ENCODE results near the gene CABCOCO1.
"Not testable (repeated sequence)": the region's sequence is repeated elsewhere in the genome, so short reads cannot be mapped to it uniquely, and the experiment has no call there.

The CABCOCO1 gene

DNA sequence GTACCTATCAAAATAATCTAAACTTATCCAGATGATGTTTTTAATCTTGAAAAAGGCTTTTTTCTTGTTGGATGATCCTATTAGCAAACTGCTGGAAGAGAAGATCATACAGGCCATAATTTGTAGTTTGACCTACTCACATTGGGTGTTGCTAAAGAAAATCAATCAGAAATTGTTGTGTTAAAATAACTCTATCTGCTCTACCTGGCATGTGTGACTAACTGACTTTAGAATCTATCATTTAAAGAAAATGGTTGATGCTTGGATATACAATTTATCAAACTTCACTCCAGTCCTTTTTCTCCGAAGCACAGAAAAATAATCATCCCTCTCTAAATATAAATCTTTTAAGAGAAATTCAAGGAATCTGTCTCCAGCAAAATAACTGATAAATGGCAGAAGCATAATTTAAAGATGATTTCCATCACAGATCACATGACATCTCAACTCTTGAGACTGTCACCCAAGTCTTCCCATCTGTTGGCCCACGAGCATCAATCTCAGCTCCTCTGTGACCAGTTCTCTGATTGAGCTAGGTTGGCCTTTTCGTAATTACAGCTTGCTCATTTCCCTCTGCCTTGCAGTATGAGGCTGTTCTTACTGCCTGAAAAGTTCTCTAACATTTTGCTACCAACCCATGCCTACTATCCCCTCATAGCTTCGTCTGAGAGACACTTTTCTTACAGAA is 36.4 kb downstream of the CABCOCO1 start:
- no peaks in the 10 kb centered on the region for H3K36me3 ChIP-seq (ENCODE audit: control insufficient read depth, insufficient read depth, low read length)
- no peaks in the 10 kb centered on the region for H3K27me3 ChIP-seq (ENCODE audit: control insufficient read depth, insufficient read depth, low read length)
- peaks cover 2% of the 10 kb centered on the region for H3K4me1 ChIP-seq (ENCODE audit: control insufficient read depth, insufficient read depth, low read length)
- no peak overlapping the region for H3K4me3 ChIP-seq (ENCODE audit: low read length)
- no peak overlapping the region for H3K27ac ChIP-seq (ENCODE audit: low read depth, low read length)
- H3K9ac ChIP-seq (ENCODE audit: low read length): no peak overlapping the region

DNA sequence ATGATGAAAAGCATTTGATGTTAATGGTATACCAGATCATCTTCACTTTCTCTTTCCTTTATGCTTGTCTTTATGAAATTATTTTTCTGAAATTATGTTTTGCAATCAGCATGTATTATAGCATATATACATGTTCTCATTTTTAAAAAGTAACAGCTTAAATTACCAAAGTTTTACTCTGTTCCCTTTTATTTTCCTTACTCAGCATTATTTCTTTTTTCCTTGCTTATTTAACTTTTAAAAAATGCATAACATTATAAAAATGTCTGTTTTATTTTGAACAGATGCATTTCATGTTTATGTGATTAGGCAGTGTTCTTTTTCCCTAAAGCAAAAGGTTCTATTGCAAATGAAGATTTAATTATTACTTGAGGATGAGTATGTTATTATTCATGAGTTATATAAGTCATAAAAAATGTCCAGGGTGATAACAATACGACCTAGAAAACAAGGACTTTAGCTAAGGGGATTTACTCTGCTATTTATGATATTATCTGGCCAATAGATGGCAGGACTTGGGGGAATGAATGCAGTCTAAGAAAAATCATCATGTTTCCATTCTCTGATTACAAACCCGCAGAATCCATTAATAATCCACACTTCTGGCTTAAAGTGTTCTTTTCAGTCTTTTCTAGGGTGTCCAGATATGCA is 38.5 kb downstream of the CABCOCO1 start:
- Histone ChIP-seq H3K36me3 (ENCODE audit: control insufficient read depth, insufficient read depth, low read length) (no peaks in the 10 kb centered on the region), H3K4me1 (ENCODE audit: control insufficient read depth, insufficient read depth, low read length) (peaks cover 2% of the 10 kb centered on the region), H3K4me3 (ENCODE audit: low read length) (no peak overlapping the region), H3K27me3 (ENCODE audit: control insufficient read depth, insufficient read depth, low read length) (no peaks in the 10 kb centered on the region), H3K9ac (ENCODE audit: low read length) (no peak overlapping the region), H3K27ac (ENCODE audit: low read depth, low read length) (no peak overlapping the region)

- Histone ChIP-seq H3K4me1 (ENCODE audit: control insufficient read depth, insufficient read depth, low read length) (peaks cover 2% of the 10 kb centered on the region), H3K27ac (ENCODE audit: low read depth, low read length) (no peak overlapping the region), H3K36me3 (ENCODE audit: control insufficient read depth, insufficient read depth, low read length) (no peaks in the 10 kb centered on the region), H3K4me3 (ENCODE audit: low read length) (no peak overlapping the region), H3K27me3 (ENCODE audit: control insufficient read depth, insufficient read depth, low read length) (no peaks in the 10 kb centered on the region), H3K9ac (ENCODE audit: low read length) (no peak overlapping the region)
These were observed 39.0 kb downstream of the CABCOCO1 start for GRCh38 chr10:61701706-61702105.

GRCh38 chr10:61702584-61702983 is 39.9 kb downstream of the CABCOCO1 start:
- Histone ChIP-seq H3K27ac (ENCODE audit: low read depth, low read length) (no peak overlapping the region), H3K9ac (ENCODE audit: low read length) (no peak overlapping the region), H3K27me3 (ENCODE audit: control insufficient read depth, insufficient read depth, low read length) (no peaks in the 10 kb centered on the region), H3K4me3 (ENCODE audit: low read length) (no peak overlapping the region), H3K4me1 (ENCODE audit: control insufficient read depth, insufficient read depth, low read length) (peaks cover 2% of the 10 kb centered on the region), H3K36me3 (ENCODE audit: control insufficient read depth, insufficient read depth, low read length) (no peaks in the 10 kb centered on the region)

GRCh38 chr10:61705022-61705613 is 42.4 kb downstream of the CABCOCO1 start:
- H3K27ac ChIP-seq (ENCODE audit: low read depth, low read length): no peak overlapping the region

GRCh38 chr10:61708846-61709245 is 46.1 kb downstream of the CABCOCO1 start:
- Histone ChIP-seq H3K9ac (ENCODE audit: low read length) (no peak overlapping the region), H3K27ac (ENCODE audit: low read depth, low read length) (no peak overlapping the region), H3K4me1 (ENCODE audit: control insufficient read depth, insufficient read depth, low read length) (no peaks in the 10 kb centered on the region), H3K36me3 (ENCODE audit: control insufficient read depth, insufficient read depth, low read length) (no peaks in the 10 kb centered on the region), H3K27me3 (ENCODE audit: control insufficient read depth, insufficient read depth, low read length) (no peaks in the 10 kb centered on the region), H3K4me3 (ENCODE audit: low read length) (no peak overlapping the region)

More at GRCh38 chr10:61705022-61705613, 42.4 kb downstream of the CABCOCO1 start:
- H3K36me3 ChIP-seq (ENCODE audit: control insufficient read depth, insufficient read depth, low read length): no peaks in the 10 kb centered on the region
- no peak overlapping the region for H3K4me3 ChIP-seq (ENCODE audit: low read length)
- no peaks in the 10 kb centered on the region for H3K4me1 ChIP-seq (ENCODE audit: control insufficient read depth, insufficient read depth, low read length)
- no peaks in the 10 kb centered on the region for H3K27me3 ChIP-seq (ENCODE audit: control insufficient read depth, insufficient read depth, low read length)
- H3K9ac ChIP-seq (ENCODE audit: low read length): no peak overlapping the region

GRCh38 chr10:61712105-61712504 is 49.4 kb downstream of the CABCOCO1 start:
- H3K36me3 ChIP-seq (ENCODE audit: control insufficient read depth, insufficient read depth, low read length); H3K4me3 ChIP-seq (ENCODE audit: low read length); H3K27ac ChIP-seq (ENCODE audit: low read depth, low read length); H3K27me3 ChIP-seq (ENCODE audit: control insufficient read depth, insufficient read depth, low read length); H3K9ac ChIP-seq (ENCODE audit: low read length); H3K4me1 ChIP-seq (ENCODE audit: control insufficient read depth, insufficient read depth, low read length): not testable (repeated sequence)

GRCh38 chr10:61719475-61719874 is 56.7 kb downstream of the CABCOCO1 start:
- H3K4me3 ChIP-seq (ENCODE audit: low read length); H3K4me1 ChIP-seq (ENCODE audit: control insufficient read depth, insufficient read depth, low read length); H3K27me3 ChIP-seq (ENCODE audit: control insufficient read depth, insufficient read depth, low read length); H3K36me3 ChIP-seq (ENCODE audit: control insufficient read depth, insufficient read depth, low read length); H3K27ac ChIP-seq (ENCODE audit: low read depth, low read length); H3K9ac ChIP-seq (ENCODE audit: low read length): not testable (repeated sequence)

- no peaks in the 10 kb centered on the region for H3K27me3 ChIP-seq (ENCODE audit: control insufficient read depth, insufficient read depth, low read length)
- H3K4me1 ChIP-seq (ENCODE audit: control insufficient read depth, insufficient read depth, low read length): no peaks in the 10 kb centered on the region
- H3K36me3 ChIP-seq (ENCODE audit: control insufficient read depth, insufficient read depth, low read length): no peaks in the 10 kb centered on the region
- H3K27ac ChIP-seq (ENCODE audit: low read depth, low read length): no peak overlapping the region
- no peak overlapping the region for H3K9ac ChIP-seq (ENCODE audit: low read length)
- H3K4me3 ChIP-seq (ENCODE audit: low read length): no peak overlapping the region
These were observed 57.2 kb downstream of the CABCOCO1 start for GRCh38 chr10:61719906-61720305.

GRCh38 chr10:61721431-61721830 is 58.7 kb downstream of the CABCOCO1 start:
- Histone ChIP-seq H3K36me3 (ENCODE audit: control insufficient read depth, insufficient read depth, low read length) (no peaks in the 10 kb centered on the region), H3K9ac (ENCODE audit: low read length) (no peak overlapping the region), H3K27me3 (ENCODE audit: control insufficient read depth, insufficient read depth, low read length) (no peaks in the 10 kb centered on the region), H3K27ac (ENCODE audit: low read depth, low read length) (no peak overlapping the region), H3K4me1 (ENCODE audit: control insufficient read depth, insufficient read depth, low read length) (no peaks in the 10 kb centered on the region), H3K4me3 (ENCODE audit: low read length) (no peak overlapping the region)

GRCh38 chr10:61725221-61725620 is 62.5 kb downstream of the CABCOCO1 start:
- not testable (repeated sequence) for H3K4me1 ChIP-seq (ENCODE audit: control insufficient read depth, insufficient read depth, low read length); H3K36me3 ChIP-seq (ENCODE audit: control insufficient read depth, insufficient read depth, low read length); H3K4me3 ChIP-seq (ENCODE audit: low read length); H3K27me3 ChIP-seq (ENCODE audit: control insufficient read depth, insufficient read depth, low read length); H3K9ac ChIP-seq (ENCODE audit: low read length); H3K27ac ChIP-seq (ENCODE audit: low read depth, low read length)

DNA sequence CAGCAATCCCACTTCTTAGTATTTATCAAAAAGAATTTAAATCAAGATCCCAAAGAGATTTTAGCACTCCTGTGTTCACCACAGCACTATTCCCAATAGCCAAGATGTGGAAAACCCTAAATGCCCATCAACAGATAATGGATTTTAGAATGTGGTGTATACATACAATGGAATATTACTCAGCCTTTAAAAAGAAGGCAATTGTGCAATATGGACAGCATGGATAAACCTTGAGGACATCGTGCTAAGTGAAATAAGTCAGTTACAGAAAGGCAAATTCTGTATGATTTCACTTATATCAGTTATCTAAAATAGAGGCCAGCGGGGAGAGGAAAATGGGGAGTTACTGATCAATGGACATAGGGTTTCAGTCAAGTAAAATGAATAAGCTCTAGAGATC is 66.9 kb downstream of the CABCOCO1 start:
- Histone ChIP-seq H3K4me1 (ENCODE audit: control insufficient read depth, insufficient read depth, low read length) (peaks cover 2% of the 10 kb centered on the region), H3K36me3 (ENCODE audit: control insufficient read depth, insufficient read depth, low read length) (no peaks in the 10 kb centered on the region), H3K9ac (ENCODE audit: low read length) (no peak overlapping the region), H3K27ac (ENCODE audit: low read depth, low read length) (no peak overlapping the region), H3K27me3 (ENCODE audit: control insufficient read depth, insufficient read depth, low read length) (no peaks in the 10 kb centered on the region), H3K4me3 (ENCODE audit: low read length) (no peak overlapping the region)

DNA sequence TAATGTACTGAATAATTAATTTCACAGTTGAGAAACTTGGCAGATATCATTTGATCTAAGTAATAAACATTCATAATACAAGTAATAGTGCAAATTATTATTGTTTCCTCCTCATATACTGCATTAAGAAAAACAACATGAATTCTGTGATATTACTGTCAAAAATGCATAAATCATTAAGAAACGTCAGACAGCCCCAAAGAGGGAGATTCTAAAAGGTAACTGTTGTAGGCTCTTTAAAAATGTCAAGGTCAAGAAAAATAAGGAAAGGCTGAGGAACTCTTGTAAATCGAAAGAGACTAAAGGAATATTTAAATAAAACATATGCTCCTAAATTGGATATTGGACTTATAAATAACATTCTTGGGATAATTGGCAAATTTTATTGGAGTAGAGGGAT is 67.9 kb downstream of the CABCOCO1 start:
- peaks cover 2% of the 10 kb centered on the region for H3K4me1 ChIP-seq (ENCODE audit: control insufficient read depth, insufficient read depth, low read length)
- no peaks in the 10 kb centered on the region for H3K36me3 ChIP-seq (ENCODE audit: control insufficient read depth, insufficient read depth, low read length)
- no peak overlapping the region for H3K27ac ChIP-seq (ENCODE audit: low read depth, low read length)
- H3K4me3 ChIP-seq (ENCODE audit: low read length): no peak overlapping the region
- no peaks in the 10 kb centered on the region for H3K27me3 ChIP-seq (ENCODE audit: control insufficient read depth, insufficient read depth, low read length)
- H3K9ac ChIP-seq (ENCODE audit: low read length): no peak overlapping the region
